Skeletal muscle cell (primary cell): ENCODE data around the gene TET1.
"Not testable (repeated sequence)": the region's sequence is repeated elsewhere in the genome, so short reads cannot be mapped to it uniquely, and the experiment has no call there.

Experiments
- DNase-seq: peaks from one replicate; pipeline ENCODE4 v3.0.0-alpha.2; 2010; ENCODE audit warnings: low read depth
- H3K4me3 ChIP-seq: 2 replicates; pipeline ENCODE4 v1.5.1; 2011; ENCODE audit warnings: low read depth, mild to moderate bottlenecking, control low read depth, low read length, moderate library complexity

TET1 gene

DNA sequence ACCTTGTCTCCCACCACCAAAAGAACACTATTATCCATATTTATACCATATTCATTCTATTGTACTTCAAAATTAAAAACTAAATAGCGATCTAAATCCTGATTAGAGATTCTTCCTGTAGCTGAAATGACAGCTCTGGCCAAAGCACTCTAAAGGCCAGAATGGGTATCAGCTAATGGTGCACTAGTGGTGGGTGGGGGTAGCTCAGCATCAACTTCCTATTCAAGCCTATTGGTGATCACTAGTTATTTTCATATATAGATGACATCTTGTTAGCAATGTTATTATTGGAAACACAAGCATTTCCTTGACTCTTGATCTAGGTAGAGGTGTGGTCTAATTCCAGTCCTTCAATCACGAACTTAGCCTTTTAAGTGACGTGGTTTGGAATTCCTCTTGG lies 43.6 kb downstream of the TET1 start:
- DNase-seq: no peak
- H3K4me3 ChIP-seq: no peak overlapping the region

DNA sequence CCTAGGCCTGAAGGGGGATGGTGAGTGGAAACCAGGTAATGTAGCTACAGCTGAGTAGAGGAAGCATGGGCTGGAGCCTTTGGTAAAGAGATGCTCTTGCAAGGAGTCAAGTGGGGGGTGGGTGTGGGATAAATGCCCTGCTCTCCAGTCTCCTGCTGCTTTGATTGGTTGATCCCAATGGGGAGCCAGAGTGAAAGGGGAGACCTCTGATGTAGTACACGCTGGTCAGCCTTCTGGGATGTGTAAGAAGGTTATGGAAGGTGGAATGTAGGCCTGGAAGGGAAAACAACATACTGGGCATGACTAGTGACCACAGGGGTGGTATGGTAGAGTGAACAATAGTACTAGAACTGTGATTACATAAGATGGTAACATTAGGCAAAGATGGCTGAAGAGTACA lies 44.3 kb downstream of the TET1 start:
- no peak overlapping the region for H3K4me3 ChIP-seq
- no peak for DNase-seq

DNA sequence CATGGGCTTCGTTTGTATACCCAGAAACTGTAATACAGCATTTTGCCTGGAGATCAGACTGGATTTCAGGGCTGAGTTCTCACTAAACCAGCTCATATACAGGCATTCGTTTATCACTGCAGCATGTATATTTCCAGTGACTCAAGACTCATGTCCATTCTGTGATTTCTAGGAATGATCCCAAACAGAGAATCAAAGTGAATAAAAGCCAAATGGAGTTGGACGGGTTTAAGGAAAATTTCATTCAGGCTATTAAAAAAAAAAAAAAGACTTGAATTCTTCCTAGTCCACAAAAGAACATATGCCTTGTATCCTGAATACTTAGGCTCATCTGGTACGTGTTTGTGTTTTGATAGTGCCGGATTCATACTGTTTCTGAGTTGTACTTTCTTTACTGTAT lies 46.8 kb downstream of the TET1 start:
- no peak for DNase-seq
- no peak overlapping the region for H3K4me3 ChIP-seq

DNA sequence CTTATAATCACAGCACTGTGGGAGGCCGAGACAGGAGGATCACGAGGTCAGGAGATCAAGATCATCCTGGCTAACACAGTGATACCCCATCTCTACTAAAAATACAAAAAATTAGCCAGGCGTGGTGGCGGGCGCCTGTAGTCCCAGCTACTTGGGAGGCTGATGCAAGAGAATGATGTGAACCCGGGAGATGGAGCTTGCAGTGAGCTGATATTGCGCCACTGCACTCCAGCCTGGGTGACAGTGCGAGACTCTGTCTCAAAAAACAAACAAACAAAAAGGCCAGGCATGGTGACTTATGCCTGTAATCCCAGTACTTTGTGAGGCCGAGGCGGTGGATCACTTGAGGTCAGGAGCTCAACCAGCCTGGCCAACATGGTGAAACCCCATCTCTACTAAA lies 49.9 kb downstream of the TET1 start:
- not testable (repeated sequence) for DNase-seq, H3K4me3 ChIP-seq

DNA sequence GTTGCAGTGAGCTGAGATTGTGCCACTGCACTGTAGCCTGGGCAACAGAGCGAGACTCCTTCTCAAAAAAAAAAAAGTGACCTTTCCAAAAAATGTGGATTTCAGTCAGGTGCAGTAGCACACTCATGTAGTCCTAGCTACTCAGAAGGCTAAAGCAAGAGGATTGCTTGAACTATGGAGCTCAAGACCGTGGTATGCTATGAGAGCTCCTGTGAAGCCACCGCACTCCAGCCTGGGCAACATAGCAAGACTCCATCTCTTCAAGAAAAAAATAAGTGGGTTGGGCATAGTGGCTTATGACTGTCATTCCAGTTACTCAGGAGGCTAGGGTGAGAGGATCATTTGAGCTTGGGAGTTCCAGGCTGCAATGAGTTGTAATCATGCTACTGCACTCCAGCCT lies 51.1 kb downstream of the TET1 start:
- DNase-seq: no peak
- no peak overlapping the region for H3K4me3 ChIP-seq

DNA sequence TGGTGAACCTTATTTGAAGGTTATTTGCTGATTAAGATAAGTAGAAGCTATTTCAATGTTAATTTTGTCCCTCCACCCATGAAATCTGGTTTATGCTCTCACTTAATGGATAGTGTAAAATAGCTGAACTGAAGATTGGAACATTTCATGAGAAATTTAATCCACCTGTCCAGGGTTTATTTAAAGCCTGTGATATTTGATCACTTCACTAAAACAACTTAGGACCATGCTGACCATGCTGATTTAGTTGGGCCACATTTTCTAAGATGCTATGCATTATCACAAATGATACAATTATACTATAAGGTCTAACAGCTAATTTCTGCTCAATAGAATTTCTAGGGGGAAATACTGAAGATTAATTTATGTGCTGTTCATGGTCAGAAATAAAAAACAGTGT lies 53.8 kb downstream of the TET1 start:
- H3K4me3 ChIP-seq, DNase-seq: not testable (repeated sequence)

DNA sequence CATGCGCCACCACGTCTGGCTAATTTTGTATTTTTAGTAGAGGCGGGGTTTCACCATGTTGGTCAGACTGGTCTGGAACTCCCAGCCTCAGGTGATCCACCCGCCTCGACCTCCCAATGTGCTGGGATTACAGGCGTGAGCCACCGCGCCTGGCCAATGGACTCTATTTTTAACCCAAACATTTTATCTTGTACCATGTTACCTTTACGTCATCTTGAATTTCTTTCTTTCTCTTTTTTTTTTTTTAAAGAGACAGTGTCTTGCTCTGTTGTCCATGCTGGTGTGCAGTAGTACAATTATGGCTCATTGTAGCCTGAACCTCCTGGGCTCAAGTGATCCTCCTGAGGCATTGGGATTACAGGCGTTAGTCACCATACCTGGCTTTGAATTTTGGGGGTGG lies 57.6 kb downstream of the TET1 start:
- DNase-seq, H3K4me3 ChIP-seq: not testable (repeated sequence)

DNA sequence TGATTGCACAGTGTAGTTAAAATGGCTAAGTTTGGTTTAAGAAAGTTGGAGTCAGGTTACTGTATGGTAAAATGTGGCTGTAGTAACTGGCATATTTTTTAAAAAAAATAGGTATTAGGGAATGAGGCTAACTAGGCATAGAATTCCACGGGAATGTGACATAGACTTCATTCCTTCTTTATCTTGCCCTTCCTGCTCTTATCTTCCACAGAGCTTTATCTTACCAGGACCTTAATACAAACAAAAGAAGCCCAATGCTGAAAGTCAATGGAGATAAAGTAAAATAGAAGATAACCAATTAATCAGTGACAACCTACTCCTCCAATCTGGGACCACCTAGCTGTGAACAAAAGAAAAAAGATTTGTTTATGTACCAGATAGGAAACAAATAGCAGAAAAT lies 58.1 kb downstream of the TET1 start:
- DNase-seq: no peak

DNA sequence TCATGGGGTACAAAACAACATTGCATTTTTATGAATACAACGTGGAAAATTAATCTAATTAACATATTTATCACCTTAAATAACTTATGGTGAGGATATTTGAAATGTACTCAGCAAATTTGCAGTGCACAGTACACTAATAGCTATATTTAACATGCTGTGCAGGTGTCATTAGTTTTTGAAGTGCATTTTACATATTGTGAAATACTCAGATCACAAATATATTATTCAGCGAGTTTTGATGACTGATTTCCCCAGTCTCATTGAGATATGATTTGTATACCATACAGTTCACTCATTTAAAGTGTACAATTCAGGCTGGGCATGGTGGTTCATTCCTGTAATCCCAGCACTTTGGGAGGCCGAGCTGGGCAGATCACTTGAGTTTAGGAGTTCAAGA lies 59.5 kb downstream of the TET1 start:
- no peak for DNase-seq
- H3K4me3 ChIP-seq: no peak overlapping the region

More for the DNA sequence above, 58.1 kb downstream of the TET1 start:
- no peak overlapping the region for H3K4me3 ChIP-seq

DNA sequence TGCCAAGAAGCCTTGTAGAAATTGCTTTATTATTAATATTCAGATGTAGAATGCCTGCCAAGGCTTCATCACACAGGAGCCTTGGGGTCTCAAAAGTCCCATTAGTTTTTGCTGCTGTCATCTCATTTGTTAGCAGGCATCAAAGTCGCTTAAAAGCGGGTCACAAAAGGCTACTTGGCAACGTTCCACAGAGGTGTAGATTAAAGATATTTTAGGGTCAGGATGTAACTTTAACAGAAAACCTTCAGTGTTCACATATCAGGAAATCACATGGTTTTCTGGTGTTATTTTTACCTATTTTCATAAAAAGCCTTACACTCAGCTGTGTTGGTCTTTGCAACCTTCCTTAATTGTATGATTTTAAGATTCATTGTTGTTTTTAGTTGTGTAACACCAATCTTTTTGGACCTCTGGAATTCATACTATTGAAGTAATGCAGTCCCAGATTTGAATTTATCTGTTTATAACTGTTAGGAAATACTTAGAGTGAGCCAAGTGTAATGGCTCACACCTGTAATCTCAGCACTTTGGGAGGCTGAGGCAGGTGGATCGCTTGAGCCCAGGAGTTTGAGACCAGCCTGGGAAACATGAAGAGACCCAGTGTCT lies 65.3 kb downstream of the TET1 start:
- no peak overlapping the region for H3K4me3 ChIP-seq
- no peak for DNase-seq

DNA sequence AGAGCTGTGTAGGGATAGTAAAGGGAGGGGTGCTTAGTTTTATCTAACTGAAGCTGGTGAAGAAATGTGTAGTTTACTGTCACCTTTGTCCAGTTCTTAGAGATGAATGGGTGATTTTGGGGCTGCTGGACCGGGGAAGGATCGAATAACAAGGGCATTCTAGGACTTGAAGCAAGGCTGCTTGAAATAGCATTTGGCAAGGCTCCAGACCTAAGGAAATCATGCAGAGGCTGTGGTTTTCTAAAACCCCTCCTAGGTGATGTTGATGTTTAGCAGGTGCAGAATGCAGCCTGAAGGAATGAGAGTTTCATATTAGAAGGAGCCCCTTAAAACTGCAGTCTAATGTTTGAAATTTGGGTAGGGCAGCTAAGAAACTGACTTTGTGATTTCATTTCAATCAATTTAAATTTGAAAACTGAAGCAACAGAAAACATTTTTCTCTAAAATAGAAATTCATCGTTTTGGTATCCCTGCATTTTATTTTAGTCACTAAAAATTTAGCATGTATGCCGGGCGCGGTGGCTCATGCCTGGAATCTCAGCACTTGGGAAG lies 68.5 kb downstream of the TET1 start:
- no peak overlapping the region for H3K4me3 ChIP-seq
- no peak for DNase-seq

DNA sequence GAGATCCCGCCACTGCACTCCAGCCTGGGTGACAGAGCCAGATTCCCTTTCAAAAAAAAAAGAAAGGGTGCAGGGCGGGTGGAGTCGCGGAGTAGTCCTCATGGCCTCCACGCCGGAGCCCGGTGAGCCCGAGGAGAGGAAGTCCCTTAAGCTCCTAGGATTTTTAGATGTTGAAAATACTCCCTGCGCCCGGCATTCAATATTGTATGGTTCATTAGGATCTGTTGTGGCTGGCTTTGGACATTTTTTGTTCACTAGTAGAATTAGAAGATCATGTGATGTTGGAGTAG lies 72.1 kb downstream of the TET1 start:
- DNase-seq, H3K4me3 ChIP-seq: not testable (repeated sequence)

DNA sequence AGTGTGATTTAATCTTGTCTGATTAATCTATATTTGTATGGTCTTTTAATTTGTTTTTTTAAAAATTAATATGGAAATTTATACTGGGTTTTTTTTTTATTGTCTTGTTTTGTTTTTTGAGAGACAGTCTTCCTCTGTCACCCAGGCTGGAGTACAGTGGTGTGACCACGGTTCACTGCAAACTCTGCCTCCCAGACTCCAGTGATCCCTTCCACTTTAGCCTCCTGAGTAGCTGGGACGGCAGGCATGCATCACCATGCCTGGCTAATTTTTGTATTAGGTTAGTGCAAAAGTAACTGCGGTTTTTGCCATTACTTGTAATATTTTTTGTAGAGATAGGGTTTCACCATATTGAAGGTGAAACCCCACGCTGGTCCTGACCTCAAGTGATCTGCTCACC lies 73.1 kb downstream of the TET1 start:
- no peak for DNase-seq
- H3K4me3 ChIP-seq: no peak overlapping the region

DNA sequence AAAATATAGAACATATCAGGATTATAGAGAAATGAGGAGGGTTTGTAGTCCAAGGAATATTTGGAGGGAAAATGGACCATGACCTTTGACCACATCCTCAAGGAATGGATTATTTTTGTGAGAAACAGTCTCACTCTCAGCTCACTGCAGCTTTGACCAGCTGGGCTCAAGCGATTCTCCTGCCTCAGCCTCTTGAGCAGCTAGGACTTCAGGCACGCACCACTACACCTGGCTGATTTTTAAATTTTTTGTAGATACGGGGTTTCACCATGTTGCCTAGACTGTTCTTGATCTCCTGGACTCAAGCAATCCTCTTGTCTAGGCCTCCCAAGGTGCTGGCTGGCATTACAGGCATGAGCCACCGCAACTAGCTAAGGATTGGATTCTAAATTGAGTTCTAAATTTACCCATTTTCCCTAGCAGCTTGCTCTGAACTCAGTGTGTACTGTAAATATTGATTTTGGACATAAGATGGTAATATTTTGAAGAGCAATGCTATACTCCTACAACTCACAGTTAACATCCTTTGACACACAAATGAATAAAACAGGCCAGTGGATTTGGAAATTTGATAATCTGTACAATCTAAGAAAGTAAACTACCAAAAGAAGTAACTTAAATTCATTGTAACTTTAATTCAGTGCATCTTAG lies 73.8 kb downstream of the TET1 start:
- no peak for DNase-seq
- H3K4me3 ChIP-seq: no peak overlapping the region

DNA sequence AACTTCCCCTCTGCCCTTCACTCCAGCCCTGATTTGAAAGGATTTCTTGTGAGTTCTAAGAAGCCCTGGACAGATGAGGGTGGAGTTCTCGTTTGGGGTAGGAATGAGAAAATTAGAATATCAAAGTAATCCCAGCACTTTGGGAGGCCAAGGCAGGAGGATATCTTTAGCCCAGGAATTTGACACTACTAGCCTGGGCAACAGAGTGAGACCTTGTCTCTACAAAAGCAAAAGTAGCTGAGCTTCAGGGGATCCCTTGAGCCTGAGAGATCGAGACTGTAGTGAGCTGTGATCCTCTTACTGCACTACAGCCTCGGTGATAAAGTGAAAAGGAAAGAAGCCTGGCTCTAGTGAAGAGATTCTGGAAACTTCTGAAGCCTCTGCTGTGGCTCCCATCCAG lies 76.2 kb downstream of the TET1 start:
- no peak overlapping the region for H3K4me3 ChIP-seq
- no peak for DNase-seq

DNA sequence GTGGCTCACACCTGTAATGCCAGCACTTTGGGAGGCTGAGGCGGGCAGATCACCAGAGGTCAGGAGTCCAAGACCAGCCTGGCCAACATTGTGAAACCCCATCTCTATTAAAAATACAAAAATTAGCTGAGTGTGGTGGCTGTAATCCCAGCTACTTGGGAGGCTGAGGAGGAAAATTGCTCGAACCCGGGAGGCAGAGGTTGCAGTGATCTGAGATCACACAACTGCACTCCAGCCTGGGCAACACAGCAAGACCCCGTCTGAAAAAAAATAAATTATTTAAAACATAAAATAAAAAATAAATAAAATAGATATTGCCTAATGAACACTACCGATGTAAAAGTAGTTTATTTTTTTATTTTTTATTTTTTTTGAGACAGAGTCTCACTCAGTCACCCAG lies 83.4 kb downstream of the TET1 start:
- not testable (repeated sequence) for H3K4me3 ChIP-seq, DNase-seq

DNA sequence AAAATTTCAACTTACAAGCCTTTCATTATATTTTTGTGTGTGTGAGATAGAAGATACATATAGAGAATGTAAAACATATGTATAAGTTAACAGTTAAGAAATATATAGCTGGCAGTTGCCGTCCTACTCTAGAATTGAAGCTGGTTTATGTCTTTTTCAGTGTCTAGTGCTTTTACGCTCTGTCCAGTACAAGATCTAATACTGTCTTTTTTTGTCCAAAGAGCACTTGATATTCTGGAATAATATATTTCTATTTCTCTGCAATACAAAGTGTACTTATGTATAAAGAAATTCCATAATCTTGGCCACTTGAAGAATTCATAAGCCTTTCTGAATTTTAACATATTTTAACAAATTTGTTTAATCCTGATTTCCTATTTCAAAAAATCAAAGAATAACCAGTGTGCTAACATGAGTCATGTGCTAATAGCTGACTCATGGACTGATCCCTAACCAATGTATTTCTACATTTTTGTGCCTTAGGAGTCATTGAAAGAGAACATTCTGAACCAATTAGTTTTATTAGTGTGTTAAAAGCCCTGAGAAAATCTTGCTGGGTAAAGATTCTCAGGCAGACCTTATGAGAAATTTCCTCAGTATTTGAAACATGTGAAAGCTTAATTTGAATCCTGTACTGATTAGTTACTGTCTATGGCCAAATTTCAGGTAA lies 87.7 kb downstream of the TET1 start:
- peak; percentile 76 for DNase-seq
- no peak overlapping the region for H3K4me3 ChIP-seq

DNA sequence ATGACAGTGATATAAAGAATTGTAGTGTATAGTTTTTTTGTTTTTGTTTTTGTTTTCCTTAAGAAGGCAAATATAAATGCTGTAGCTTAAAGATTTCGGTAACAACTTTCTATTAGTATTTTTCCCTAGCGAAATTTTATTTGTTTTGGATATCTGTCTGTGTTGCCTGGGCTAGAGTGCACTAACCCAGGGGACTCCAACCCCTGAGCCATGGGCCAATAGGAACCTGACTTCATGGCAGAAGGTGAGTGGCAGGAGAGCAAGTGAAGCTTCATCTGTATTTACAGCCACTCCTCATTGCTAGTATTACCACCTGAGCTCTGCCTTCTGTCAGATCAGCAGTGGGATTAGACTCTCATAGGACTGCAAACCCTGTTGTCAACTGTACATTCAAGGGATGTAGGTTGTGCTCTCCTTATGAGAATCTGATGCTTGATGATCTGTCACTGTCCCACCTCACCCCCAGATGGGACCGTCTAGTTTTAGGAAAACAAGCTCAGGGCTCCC lies 95.5 kb downstream of the TET1 start:
- H3K4me3 ChIP-seq: no peak overlapping the region
- no peak for DNase-seq

DNA sequence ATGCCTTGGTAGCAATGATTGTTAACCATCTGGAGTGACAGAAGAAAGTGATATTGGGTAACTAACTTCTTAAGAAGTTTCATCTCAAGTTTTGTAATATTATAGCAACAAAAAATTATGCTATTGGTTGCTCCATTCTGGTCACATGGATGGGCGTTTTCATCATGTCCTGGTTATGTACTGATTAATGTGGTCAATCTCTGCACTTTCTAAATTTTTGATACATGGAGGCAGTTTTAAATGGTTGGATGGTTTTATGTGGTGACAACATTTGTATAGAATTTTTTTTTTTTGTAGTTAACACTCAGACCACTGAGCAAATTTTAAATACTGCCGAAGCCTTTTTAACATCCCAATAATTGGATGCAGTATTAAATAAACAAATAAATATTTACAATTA lies 105.7 kb downstream of the TET1 start:
- no peak overlapping the region for H3K4me3 ChIP-seq
- peak; percentile 49 for DNase-seq

DNA sequence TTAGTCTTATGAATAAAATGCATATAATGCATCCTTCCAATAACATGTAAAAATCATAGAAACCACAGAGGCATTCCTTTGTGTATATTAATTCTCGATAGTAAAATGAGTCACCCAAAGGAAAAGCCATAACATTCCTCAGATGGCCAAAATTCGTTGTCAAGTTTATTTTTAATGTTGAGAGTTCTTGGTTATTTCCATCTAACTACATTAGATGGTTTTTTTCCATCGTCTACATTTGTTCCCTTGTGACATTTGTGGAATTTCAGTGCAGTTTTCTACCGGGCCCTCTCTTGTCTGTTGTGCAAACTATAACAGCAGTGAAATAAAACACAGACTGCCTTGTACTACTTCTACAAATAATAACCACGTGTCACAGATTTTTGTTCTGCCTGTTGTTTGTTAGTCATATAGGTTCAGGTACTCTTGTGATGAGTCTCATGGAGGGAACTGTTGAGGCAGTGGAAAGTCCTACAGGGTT lies 106.2 kb downstream of the TET1 start:
- peak; percentile 83 for DNase-seq
- H3K4me3 ChIP-seq: no peak overlapping the region

DNA sequence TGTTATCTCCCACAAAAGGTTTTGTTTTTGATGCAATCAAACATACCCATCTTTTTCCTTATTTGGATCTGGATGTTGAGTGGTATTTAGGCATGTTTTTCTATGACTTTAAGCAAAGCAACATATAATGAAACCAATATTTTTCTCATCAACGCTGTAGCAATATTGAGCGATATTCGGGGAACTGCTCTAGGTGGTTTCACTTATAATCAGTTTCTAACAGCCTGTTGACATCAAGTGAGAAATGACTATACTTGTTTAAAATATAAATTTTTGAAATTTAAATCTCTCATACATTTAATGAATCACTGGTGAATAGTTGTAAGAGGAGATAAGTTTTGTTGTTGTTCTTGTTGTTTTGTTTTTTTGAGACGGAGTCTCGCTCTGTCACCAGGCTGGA lies 108.1 kb downstream of the TET1 start:
- no peak for DNase-seq
- H3K4me3 ChIP-seq: no peak overlapping the region
